Peyer's patch (tissue), 4 donors: ENCODE results near the gene SENP8.

Source experiments
- POLR2A ChIP-seq, 2 donors: fragments of 450-650 bp; IDR thresholded peaks; one replicate each; pipeline ENCODE4 v1.5.1; 2017; ENCODE audit warnings: antibody characterized with exemption in 2 of 2, mild to moderate bottlenecking in 2 of 2, moderate library complexity in 2 of 2
- TF ChIP-seq, protein P1 (sequence below), 6 experiments: fragments of 450-650 bp in 4 of 6; fragments of 200-600 bp in 2 of 6; sonication (generic) in 1 of 6; IDR thresholded peaks; one replicate each; pipeline ENCODE4 v1.5.1; 2017 to 2019; ENCODE audit warnings: antibody characterized with exemption in 6 of 6, mild to moderate bottlenecking in 3 of 6, moderate library complexity in 1 of 6

DNA sequence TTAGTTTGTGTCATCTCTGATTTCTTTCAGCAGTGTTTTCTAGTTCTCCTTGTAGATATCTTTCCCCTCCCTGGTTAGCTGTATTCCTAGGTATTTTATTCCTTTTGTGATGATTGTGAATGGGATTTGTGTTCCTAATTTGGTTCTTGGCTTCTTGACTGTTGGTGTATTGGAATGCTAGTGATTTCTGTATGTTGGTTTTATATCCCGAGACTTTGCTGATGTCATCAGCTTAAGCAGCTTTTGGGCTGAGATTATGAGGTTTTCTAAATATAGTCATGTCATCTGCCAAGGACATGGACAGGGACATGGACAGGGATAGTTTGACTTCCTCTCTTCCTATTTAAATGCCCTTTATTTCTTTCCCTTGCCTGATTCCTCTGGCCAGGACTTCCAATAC, 36.0 kb upstream of the SENP8 start:
- TF ChIP-seq, protein P1, sequence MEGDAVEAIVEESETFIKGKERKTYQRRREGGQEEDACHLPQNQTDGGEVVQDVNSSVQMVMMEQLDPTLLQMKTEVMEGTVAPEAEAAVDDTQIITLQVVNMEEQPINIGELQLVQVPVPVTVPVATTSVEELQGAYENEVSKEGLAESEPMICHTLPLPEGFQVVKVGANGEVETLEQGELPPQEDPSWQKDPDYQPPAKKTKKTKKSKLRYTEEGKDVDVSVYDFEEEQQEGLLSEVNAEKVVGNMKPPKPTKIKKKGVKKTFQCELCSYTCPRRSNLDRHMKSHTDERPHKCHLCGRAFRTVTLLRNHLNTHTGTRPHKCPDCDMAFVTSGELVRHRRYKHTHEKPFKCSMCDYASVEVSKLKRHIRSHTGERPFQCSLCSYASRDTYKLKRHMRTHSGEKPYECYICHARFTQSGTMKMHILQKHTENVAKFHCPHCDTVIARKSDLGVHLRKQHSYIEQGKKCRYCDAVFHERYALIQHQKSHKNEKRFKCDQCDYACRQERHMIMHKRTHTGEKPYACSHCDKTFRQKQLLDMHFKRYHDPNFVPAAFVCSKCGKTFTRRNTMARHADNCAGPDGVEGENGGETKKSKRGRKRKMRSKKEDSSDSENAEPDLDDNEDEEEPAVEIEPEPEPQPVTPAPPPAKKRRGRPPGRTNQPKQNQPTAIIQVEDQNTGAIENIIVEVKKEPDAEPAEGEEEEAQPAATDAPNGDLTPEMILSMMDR (IDR thresholded peaks at IDR 0.05), result no peak
- no peak for TF ChIP-seq POLR2A (IDR thresholded peaks at IDR 0.05)
